ENCODE data around the gene NKD2.
"Not testable (repeated sequence)": the region's sequence is repeated elsewhere in the genome, so short reads cannot be mapped to it uniquely, and the experiment has no call there.

Gene NKD2

DNA sequence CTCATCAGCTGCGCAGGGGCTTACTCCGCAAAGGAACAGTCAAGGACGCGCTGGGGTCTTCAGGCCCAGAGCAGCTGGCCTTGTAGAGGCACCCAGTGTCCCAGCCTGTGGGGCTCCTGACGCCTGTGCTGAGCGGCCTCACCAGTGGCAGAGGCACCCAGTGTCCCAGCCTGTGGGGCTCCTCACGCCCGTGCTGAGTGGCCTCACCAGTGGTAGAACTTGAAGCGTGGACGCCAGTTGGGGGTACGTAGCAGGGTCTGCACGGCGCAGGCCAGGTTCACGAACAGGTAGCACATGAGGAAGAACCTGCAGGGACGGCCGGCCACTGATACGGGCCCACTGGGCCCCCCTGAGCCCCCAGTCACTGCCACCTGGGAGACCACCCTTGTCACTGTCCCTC, 67.3 kb downstream of the NKD2 start:
- no peak for DNase-seq

DNA sequence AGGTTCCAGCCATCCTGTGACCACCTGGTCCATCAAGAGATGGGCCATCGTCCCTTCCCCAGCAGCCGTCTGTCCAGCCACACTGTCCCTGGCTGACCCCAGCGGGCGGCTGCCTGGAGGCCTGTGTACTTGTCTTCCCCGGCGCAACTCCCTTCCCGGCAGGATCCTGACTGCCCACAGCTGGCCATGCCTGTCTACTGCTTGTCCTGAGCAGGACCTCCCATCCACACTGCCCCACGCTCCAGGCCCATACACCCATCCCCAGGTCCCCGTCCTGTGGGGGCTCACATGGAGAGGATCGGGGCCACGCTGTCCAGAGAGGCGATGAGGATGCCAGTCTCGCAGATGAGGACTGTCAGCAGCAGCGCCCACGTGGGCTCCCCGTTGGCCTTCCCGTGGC, 67.8 kb downstream of the NKD2 start:
- DNase-seq, result no peak

DNA sequence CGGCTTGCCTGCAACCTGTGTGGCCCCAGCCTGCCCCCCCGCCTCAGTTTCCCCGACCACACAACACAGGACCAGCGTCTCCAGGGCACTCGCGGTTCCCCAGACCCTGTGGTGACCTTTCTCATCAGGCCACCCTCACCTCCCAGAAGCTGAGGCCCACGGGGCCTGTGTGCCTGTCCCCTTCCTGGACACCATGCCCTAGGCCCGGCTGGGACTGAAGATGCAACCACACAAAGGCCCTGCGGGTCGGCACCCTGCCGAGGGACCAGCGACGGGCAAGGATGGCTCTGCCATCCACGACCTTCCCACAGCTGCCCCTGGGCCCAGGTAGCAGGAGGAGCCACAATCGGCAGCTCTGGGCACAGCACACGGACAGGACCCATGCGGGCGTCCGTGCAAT, 68.4 kb downstream of the NKD2 start:
- DNase-seq, result no peak

DNA sequence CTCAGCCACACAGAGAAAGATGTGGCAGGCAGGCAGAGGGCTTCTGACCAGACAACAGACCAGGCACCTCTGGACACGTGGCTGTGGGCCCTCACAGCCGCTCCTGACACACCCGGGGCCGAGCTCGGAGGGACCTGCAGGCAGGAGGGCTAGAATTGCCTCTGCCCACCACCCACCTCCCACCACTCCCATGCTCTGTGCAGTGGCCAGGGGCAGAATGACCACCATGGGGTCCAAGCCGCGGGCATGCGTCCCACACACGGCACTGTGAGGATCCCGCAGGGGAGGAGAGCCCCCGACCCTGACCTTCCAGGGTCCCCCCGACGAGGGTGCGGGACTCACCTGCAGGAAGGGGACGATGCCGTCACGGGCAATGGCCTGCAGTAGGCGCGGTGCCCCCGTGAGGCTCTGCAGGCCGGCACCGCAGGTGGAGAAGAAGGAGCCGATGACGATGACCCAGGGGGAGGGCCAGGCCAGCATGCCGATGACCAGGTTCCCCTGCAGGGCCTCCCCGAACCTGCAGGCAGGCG, 69.0 kb downstream of the NKD2 start:
- no peak for DNase-seq

DNA sequence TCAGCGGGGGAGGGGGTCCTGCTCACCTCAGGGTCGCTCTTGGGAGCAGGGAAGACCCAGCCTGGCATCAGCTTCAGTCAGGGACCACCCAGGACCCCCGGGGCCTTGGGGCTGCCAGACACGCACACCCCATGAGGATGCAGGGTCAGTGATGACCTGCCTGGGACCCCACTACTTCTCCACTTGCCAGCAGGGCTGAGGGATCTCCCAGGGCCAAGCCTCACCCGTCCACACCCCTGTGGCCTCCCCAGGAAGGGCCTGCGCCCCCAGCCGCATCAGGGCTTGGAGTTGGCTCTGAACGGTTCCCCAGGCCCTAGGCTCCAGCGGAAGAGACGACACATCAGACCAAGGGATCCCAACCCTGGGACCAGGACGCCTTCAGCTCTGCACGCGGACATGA, 69.6 kb downstream of the NKD2 start:
- no peak for DNase-seq

DNA sequence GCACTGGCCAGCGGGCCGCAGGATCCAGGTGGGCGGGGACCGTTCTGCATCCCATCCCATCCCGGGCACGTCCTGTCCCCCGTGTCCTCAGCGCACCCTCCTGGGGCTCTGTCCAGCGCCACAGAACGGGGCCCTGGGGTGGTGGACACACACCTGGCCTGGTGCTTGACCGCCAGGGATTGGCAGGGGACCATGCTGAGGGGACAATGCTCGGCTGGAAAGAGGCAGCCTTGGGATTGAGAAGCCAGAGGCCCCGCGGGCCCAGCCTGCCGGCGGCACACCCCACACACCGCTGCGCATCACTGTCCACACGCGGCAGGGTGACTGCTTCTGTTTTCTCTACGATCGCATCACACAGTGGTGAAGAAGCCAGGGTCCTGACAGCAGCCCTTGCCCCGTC, 70.2 kb downstream of the NKD2 start:
- no peak for DNase-seq

DNA sequence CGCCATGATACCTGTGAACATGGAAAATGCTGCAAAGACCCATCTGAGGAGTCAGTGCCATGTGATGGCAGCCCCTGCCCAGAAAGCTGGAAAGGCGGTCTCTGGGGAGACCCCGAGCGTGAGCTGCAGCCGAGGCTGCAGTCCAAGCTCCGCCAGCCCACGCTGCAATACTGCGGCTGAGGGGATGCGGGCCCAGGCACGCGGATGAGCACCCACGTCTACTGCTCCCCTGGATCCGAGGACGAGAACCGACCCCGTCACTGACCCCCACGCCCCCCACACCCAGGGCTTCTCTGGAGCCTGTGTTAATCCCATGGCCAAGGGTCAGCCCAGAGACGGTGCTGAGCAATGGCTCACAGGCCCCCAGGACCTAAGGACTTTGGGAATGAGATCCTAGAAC, 70.9 kb downstream of the NKD2 start:
- DNase-seq, result no peak

DNA sequence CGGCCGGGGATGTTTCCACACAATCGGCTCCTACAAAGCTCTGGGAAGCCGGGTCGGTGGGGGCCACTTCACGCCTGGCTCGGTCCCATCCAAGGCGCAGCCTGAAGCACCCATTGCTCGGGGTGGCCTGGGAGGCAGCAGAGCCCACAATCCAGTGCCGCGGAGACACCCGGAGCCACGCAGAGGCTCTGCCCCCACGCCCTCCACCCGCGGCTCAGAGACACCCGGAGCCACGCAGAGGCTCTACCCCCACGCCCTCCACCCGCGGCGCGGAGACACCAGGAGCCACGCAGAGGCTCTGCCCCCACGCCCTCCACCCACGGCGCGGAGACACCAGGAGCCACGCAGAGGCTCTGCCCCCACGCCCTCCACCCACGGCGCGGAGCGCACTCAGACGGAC, 71.4 kb downstream of the NKD2 start:
- no peak for DNase-seq

DNA sequence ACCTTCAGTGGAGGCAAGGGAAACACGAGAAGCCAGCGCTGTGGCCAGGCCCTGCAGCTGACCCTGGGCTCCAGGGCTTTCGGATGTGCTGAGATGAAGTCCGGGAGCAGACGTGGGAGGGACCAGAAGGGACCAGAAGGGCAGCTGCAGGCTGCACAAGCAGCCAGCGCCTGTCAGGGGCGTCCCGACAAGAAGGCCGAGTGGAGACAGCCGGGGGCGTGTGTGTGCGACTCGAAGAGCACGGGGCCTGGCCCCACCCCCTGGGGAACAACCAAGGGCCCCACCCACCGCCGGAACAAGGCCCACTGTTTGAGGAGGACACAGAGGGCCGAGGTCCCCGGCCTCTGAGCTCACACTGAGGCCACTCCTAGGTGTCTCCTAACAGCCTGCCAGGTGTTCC, 71.8 kb downstream of the NKD2 start:
- DNase-seq, result no peak

DNA sequence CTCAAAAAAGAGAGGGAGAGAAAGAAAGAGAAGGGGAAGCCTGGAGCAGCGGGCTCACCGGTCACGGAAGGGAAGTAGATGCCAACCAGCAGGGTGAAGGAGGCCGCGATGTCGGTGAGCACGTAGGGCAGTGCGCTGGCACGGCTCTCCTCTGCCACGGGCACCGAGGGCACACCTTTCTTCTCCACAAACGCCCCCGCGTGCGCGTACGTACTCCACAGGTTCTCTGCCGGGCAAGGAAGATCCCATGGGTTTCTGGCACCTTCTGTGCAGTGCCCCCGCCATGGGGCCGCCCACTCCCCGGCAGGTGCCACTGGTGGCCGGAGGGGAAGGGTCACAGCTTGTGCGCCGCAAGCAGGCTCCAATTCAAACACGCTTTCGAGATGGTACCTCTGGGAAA, 72.9 kb downstream of the NKD2 start:
- DNase-seq, result no peak

DNA sequence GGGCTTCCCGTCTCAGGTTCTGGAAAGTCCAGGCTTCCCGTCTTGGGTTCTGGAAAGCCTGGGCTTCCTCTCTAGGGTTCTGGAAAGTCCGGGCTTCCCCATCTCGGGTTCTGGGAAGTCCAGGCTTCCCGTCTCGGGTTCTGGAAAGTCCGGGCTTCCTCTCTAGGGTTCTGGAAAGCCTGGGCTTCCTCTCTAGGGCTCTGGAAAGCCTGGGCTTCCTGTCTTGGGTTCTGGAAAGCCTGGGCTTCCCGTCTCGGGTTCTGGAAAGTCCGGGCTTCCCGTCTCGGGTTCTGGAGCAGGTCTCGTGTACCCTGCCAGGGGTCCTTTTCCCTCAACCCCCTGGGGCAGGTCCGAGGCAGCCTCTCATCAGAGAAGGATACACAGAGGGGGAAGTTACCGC, 74.4 kb downstream of the NKD2 start:
- DNase-seq, result not testable (repeated sequence)

DNA sequence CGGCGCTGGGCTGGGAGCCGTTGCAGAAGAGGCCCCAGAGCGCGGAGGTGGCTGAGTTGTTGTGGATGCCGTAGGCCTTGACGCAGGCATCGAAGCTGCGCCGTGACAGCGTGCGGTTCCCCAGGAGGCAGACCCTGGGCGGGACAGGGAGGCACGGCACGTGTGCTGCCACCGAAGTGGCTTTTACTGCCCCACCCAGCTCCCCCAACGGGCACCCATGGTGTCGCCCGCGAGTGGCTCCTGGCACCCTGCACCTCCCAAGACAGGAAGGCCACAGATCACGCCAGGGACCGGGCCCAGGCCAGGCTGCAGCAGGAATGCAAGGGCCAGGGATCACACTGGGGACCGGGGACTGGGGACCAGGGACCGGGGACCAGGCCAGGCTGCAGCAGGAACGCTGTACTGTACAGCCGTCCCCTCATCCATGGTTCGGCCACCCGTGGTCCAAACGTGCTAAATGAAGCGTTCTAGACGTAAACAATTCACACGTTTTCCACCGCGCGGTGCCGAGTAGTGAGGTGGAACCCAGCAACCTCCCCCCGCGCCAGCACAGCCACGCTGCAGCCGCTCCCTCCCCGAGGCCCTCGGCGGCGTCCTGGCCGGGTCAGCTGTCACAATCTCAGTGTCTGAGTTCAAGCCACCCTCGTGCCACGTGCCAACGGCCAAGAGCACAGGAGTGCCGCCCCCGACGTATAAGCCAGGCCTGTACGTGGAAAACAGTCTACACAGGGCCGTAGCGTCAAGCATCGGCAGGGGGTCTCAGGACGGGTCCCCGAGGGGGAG, 75.4 kb downstream of the NKD2 start:
- no peak for DNase-seq

DNA sequence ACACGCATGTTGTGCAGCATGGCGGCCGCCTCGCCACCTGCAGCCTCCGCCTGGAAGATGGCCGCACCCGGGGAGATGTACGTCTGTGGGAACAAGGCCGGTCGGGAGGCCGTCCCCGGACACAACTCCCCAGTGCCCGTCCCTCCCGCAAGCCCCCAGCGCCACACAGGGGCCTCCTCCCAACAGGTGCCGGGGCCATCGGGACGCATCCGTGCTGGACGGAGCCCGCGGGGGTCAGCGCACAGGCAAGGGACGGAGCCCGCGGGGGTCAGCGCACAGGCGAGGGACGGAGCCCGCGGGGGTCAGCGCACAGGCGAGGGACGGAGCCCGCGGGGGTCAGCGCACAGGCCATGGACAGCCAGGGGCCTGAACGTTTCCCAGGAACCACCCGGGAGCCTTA, 76.8 kb downstream of the NKD2 start:
- no peak for DNase-seq

DNA sequence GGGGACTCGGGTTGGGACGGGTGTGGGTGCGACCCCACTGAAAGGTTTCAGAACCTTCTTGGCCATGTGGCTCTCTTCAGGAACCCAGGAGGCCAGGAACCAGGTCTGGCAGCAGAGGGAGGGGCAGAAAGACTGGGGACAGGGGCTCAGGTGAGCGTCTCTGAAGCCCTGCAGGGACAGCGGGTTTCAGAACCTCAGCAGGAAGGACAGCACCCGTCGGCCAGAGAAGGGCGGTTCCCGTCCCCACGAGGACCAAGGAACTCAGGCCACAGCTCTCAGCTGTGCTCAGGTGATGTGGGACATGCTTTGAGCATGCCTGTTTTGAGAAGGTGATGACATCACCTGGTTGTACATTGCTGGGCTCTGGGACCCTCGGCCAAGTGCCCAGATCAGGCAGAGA, 77.5 kb downstream of the NKD2 start:
- no peak for DNase-seq

DNA sequence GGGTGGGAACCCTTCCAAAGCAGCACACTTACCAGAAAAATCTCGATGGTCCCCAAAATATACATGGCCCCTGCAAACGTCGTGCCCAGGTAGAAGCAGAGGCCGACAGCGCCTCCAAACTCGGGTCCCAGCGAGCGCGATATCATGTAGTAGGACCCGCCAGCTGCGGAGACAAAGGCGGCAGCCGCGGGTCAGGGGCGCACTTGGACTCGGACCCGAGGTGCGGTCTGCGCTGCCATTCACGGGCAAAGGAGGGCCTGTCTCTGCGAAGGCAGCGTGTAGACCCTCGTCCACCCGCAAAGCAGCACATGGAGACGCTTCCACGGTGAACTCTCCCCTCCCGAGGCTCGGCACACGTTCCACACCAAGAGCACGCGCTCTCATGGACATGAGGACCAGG, 78.3 kb downstream of the NKD2 start:
- DNase-seq, result no peak

DNA sequence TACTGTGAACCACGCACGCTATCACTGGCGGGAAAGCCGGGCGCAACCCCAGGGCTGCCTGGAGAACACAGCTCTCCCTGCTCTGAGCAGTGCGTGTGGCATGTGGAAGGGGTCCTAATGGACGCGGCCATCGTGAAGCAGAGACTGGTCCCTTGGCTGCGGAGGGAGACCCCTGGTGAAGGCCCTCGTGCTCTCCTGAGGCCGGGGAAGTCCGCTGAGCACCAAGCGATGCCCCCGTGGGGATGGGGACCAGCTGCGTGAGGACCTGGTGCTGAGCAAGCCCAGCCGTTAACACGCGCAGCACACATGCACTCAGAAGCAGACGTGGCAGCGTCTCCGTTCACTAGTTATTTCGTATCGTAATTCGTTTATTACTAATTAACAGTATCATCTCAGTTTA, 78.8 kb downstream of the NKD2 start:
- DNase-seq, result no peak

DNA sequence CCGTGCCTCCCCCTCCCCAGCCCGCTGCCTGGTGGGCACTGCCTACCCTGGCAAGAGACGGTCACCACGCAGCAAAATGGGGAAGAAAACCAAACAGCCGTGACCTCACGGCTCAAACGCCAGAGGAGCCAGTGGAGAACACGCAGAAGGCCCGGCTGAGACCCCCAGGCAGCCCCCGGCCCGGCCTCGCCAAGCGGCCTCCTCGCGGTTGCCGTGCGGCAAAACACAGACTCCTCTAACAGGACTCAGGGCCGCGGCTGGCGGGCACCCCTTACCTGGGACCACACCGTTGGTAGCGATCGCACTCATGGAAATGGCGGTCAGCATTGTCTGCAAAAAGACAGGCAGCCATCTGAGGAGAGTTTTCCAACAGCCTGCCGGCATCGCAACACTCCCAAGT, 79.4 kb downstream of the NKD2 start:
- DNase-seq, result no peak
